DND-41 (cell line): ENCODE measurements around the gene PRKAG2.

Experiments used
- ATAC-seq: fragments of 200-7000 bp; cut with Tn5 transposase; 3 replicates; pipeline ENCODE4 v1.9.1; 2021; ENCODE audit warnings: low read depth; ENCODE audit not compliant: insufficient read depth
- DNase-seq: peaks from one replicate; pipeline ENCODE4 v3.0.0-alpha.2; 2020
- H2AFZ ChIP-seq: 2 replicates; pipeline ENCODE4 v1.6.0; 2012; ENCODE audit warnings: low read depth, low read length
- H3K27ac ChIP-seq: 2 replicates; pipeline ENCODE4 v1.5.1; 2012; ENCODE audit warnings: low read length, inconsistent platforms
- H3K27me3 ChIP-seq: fragments of 200-600 bp; sonication (generic); 2 replicates; pipeline ENCODE4 v1.6.0; 2012; ENCODE audit warnings: low read length, mild to moderate bottlenecking, inconsistent platforms; ENCODE audit not compliant: insufficient read depth, poor library complexity
- H3K36me3 ChIP-seq: 2 replicates; pipeline ENCODE4 v1.5.1; 2012; ENCODE audit warnings: low read length, inconsistent platforms; ENCODE audit not compliant: insufficient read depth
- H3K4me1 ChIP-seq: 2 replicates; pipeline ENCODE4 v1.5.1; 2012; ENCODE audit warnings: mild to moderate bottlenecking, low read length; ENCODE audit not compliant: insufficient read depth
- H3K4me2 ChIP-seq: 2 replicates; pipeline ENCODE4 v1.6.0; 2012; ENCODE audit warnings: mild to moderate bottlenecking, moderate library complexity, low read length, inconsistent platforms; ENCODE audit not compliant: insufficient read depth
- H3K4me3 ChIP-seq, 2 experiments: fragments of 200-600 bp in 1 of 2; shearing (Covaris generic) in 1 of 2; 2 replicates each; pipeline ENCODE4 v1.5.1; 2012 to 2016; ENCODE audit warnings: inconsistent platforms in 2 of 2, low read length in 2 of 2, mild to moderate bottlenecking in 2 of 2, low read depth in 1 of 2, moderate library complexity in 1 of 2
- H3K79me2 ChIP-seq: 2 replicates; pipeline ENCODE4 v1.6.0; 2012; ENCODE audit warnings: low read length, inconsistent platforms; ENCODE audit not compliant: insufficient read depth
- H3K9ac ChIP-seq: 2 replicates; pipeline ENCODE4 v1.6.0; 2012; ENCODE audit warnings: low read depth, mild to moderate bottlenecking, inconsistent platforms, low read length, moderate library complexity
- H3K9me3 ChIP-seq: 2 replicates; pipeline ENCODE4 v1.5.1; 2012; ENCODE audit warnings: low read length, moderate library complexity, mild to moderate bottlenecking, inconsistent platforms; ENCODE audit not compliant: insufficient read depth, severe bottlenecking
- H4K20me1 ChIP-seq: 2 replicates; pipeline ENCODE4 v1.6.0; 2012; ENCODE audit warnings: low read length; ENCODE audit not compliant: insufficient read depth
- CTCF ChIP-seq: IDR thresholded peaks from 2 replicates; pipeline ENCODE4 v1.5.1; 2012; ENCODE audit warnings: borderline replicate concordance, low read length, moderate library complexity, mild to moderate bottlenecking; ENCODE audit not compliant: poor library complexity, severe bottlenecking; ENCODE audit errors: extremely low read depth
- EZH2 ChIP-seq: IDR thresholded peaks from 3 replicates; pipeline ENCODE4 v1.6.1; 2012; ENCODE audit warnings: borderline replicate concordance, low read depth, mild to moderate bottlenecking, moderate library complexity, low read length, inconsistent platforms; ENCODE audit not compliant: severe bottlenecking

Gene PRKAG2

DNA sequence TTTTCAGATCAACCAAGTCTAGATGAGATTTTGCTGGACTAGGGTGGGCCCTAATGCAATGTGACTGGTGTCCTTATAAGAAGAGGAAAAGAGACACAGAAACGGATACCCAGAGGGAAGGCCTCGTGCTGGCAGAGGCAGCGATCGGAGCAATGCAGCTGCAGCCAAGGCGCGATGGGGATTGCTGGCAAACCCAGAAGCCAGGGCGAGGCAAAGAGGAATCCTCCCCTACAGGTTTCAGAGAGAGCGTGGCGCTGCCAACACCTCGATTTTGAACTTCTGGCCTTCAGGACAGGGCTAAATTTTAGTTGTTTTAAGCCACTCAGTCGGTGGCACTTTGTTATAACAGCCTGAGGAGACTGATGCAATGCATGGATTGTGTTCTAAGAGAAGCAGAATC is 200.2 kb downstream of the PRKAG2 start:
- Histone ChIP-seq H3K4me2 (no peak overlapping the region), H4K20me1 (no peaks in the 10 kb centered on the region), H3K4me1 (no peaks in the 10 kb centered on the region), H3K27ac (no peak overlapping the region), H3K27me3 (peaks cover 3% of the 10 kb centered on the region), H3K79me2 (no peaks in the 10 kb centered on the region), H2AFZ (no peak overlapping the region), H3K4me3 (no peak overlapping the region), H3K9me3 (no peaks in the 10 kb centered on the region), H3K9ac (no peak overlapping the region), H3K36me3 (no peaks in the 10 kb centered on the region)
- TF ChIP-seq CTCF (no peak), EZH2 (no peak)
- ATAC-seq (no peak), DNase-seq (no peak)

DNA sequence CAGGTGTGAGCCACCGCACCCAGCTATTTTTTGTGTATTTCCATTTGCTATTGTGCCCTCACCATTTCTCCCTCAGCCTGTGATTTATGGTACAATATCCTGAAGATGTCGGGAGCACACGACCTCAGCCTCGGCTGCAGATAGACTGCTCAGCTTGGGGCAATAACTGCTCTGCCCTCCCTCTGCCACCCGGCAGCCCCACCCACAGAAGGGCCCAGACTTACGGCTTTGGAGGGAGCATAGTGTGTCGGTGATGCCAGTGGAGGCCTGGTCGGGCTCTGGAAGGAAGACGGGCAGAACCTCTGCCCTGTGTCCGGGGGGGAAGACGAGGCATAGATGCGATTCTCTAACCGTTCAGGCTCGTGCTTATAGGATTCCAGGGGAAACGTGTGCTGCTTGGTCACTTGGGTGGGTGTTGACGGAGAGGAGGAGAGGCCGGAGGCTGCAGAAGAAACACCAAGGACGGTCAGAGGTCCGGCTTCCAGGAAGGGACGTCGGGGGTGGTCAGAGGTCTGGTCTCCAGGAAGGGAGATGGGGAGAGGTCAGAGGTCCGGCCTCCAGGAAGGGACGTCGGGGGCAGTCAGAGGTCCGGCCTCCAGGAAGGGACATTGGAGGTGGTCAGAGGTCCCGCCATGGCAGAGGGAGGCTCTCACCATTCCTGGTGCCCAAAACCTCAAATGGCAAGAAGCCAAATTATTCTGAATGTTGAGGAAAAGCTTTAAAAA is 201.6 kb downstream of the PRKAG2 start:
- H3K36me3 ChIP-seq: no peaks in the 10 kb centered on the region
- ATAC-seq: no peak
- no peak for TF ChIP-seq EZH2
- no peak for TF ChIP-seq CTCF
- no peaks in the 10 kb centered on the region for H3K9me3 ChIP-seq
- no peak overlapping the region for H3K9ac ChIP-seq
- no peak overlapping the region for H3K27ac ChIP-seq
- no peaks in the 10 kb centered on the region for H3K4me1 ChIP-seq
- H3K4me2 ChIP-seq: no peak overlapping the region
- H2AFZ ChIP-seq: no peak overlapping the region
- no peak for DNase-seq
- no peak overlapping the region for H3K4me3 ChIP-seq
- no peaks in the 10 kb centered on the region for H3K79me2 ChIP-seq
- H4K20me1 ChIP-seq: no peaks in the 10 kb centered on the region
- H3K27me3 ChIP-seq: peaks cover 3% of the 10 kb centered on the region

DNA sequence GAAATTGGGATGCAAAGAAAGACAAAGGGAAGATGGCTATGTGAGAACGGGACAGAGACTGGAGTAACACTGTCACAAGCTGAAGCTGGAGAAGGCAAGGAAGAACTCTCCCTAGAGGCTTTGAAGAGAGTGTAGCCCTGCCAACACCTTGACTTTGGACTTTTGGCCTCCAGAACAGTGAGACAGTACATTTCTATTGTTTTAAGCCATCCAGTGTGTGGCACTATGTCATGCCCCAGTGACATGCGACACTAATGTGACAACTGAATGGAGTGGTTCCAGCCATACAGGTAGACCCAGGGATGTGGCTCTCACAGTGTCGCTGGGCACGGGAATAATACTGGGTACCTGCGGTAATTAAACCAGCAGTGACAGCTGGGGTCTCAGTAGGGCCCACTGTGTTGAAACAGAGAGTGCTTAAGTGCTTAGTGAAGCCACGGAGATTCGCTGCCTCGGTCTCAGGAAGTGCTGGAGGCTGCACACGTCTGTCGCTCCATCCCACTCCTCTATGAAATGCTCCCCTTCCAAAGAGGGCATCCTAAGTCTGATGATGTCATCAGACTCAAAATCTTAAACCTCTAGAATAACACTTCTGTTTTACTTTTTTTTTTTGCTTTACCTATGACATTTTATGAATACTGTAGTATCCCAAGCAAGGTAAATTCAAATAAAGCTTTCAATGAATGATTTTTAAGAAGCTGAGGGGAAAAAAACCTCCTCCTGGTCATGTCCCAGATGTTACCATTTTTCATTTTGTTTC is 202.6 kb downstream of the PRKAG2 start:
- TF ChIP-seq CTCF: no peak
- no peak for TF ChIP-seq EZH2
- H2AFZ ChIP-seq: no peak overlapping the region
- peaks cover 2% of the 10 kb centered on the region; the same call in 1 of the 2 replicates for H4K20me1 ChIP-seq
- DNase-seq (no peak), ATAC-seq (no peak)
- H3K27ac ChIP-seq: no peak overlapping the region
- H3K4me3 ChIP-seq: no peak overlapping the region
- no peaks in the 10 kb centered on the region for H3K9me3 ChIP-seq
- no peaks in the 10 kb centered on the region for H3K4me1 ChIP-seq
- no peaks in the 10 kb centered on the region for H3K79me2 ChIP-seq
- H3K27me3 ChIP-seq: peaks cover 3% of the 10 kb centered on the region
- no peaks in the 10 kb centered on the region for H3K36me3 ChIP-seq
- no peak overlapping the region for H3K4me2 ChIP-seq
- no peak overlapping the region for H3K9ac ChIP-seq
